Tibial artery (tissue), 4 donors: ENCODE results near the gene GALNT16.

Source experiments
- DNase-seq, 2 donors: peaks; one replicate each; pipeline ENCODE4 v3.0.0-alpha.2; 2019
- H3K27ac ChIP-seq, 2 donors: fragments of 200-600 bp; sonication (generic) in 1 of 2; 1 replicate in 1 of 2; 2 replicates in 1 of 2; pipeline ENCODE4 v1.5.1; 2018 to 2019; ENCODE audit warnings: mild to moderate bottlenecking in 1 of 2
- H3K27me3 ChIP-seq, 2 donors: fragments of 200-600 bp; sonication (generic) in 1 of 2; one replicate each; pipeline versions ENCODE4 v1.5.1 to v1.6.0; 2016 to 2019
- H3K36me3 ChIP-seq, 3 donors: fragments of 200-600 bp; sonication (generic) in 2 of 3; one replicate each; pipeline ENCODE4 v1.5.1; 2016 to 2019; ENCODE audit warnings: mild to moderate bottlenecking in 2 of 3
- H3K4me1 ChIP-seq, 4 donors: fragments of 200-600 bp; sonication (generic) in 2 of 4; 1 replicate in 3 of 4; 2 replicates in 1 of 4; pipeline ENCODE4 v1.5.1; 2016 to 2019
- H3K4me3 ChIP-seq, 2 donors: fragments of 200-600 bp; sonication (generic) in 1 of 2; 1 replicate in 1 of 2; 2 replicates in 1 of 2; pipeline ENCODE4 v1.5.1; 2018 to 2019; ENCODE audit warnings: mild to moderate bottlenecking in 2 of 2
- H3K9me3 ChIP-seq, 3 donors: fragments of 200-600 bp; sonication (generic) in 1 of 3; one replicate each; pipeline ENCODE4 v1.5.1; 2016 to 2019
- CTCF ChIP-seq, 2 experiments: fragments of 200-600 bp in 1 of 2; fragments of 450-650 bp in 1 of 2; IDR thresholded peaks; one replicate each; pipeline ENCODE4 v1.5.1; 2017 to 2019; ENCODE audit warnings: antibody characterized with exemption in 2 of 2, mild to moderate bottlenecking in 1 of 2, moderate library complexity in 1 of 2
- intact Hi-C: fragments of 100-400 bp; cut with DNase I; formaldehyde crosslinking; loops from one replicate; pipeline ENCODE4 v1.15.0; 2023; ENCODE audit warnings: low total_unique reads

Gene GALNT16

GRCh38 chr14:69291396-69291795 is 31.4 kb downstream of the GALNT16 start:
- intact Hi-C loops = no loop called here
- Histone ChIP-seq H3K4me1 (peaks cover 0 to 20% (median 11%) of the 10 kb centered on the region in 4 donors), H3K27me3 (no peaks in the 10 kb centered on the region), H3K4me3 (no peak overlapping the region), H3K36me3 (no peaks in the 10 kb centered on the region), H3K9me3 (no peaks in the 10 kb centered on the region), H3K27ac (no peak overlapping the region)
- DNase-seq = peak in 1 of 2 donors; percentile 23
- no peak for TF ChIP-seq CTCF (IDR thresholded peaks at IDR 0.05)

- H3K9me3 ChIP-seq = no peaks in the 10 kb centered on the region
- no peaks in the 10 kb centered on the region for H3K36me3 ChIP-seq
- no peaks in the 10 kb centered on the region for H3K27me3 ChIP-seq
- H3K27ac ChIP-seq = no peak overlapping the region
- peaks cover 0 to 20% (median 10%) of the 10 kb centered on the region in 4 donors for H3K4me1 ChIP-seq
- TF ChIP-seq CTCF (IDR thresholded peaks at IDR 0.05) = no peak
- DNase-seq = peak in 1 of 2 donors; percentile 50
- intact Hi-C loops = no loop called here
- no peak overlapping the region for H3K4me3 ChIP-seq
Measured at GRCh38 chr14:69291891-69292561, 32.1 kb downstream of the GALNT16 start.

GRCh38 chr14:69298131-69299071 is 38.4 kb downstream of the GALNT16 start:
- peak in 1 of 2 donors; percentile 42 for DNase-seq
- H3K4me3 ChIP-seq = no peak overlapping the region
- no peaks in the 10 kb centered on the region for H3K27me3 ChIP-seq
- peaks cover 0 to 18% (median 14%) of the 10 kb centered on the region in 4 donors for H3K4me1 ChIP-seq
- intact Hi-C loops = no loop called here
- H3K9me3 ChIP-seq = no peaks in the 10 kb centered on the region
- TF ChIP-seq CTCF (IDR thresholded peaks at IDR 0.05) = no peak
- no peaks in the 10 kb centered on the region for H3K36me3 ChIP-seq
- no peak overlapping the region for H3K27ac ChIP-seq

GRCh38 chr14:69299286-69300035 is 39.5 kb downstream of the GALNT16 start:
- Histone ChIP-seq H3K36me3 (no peaks in the 10 kb centered on the region), H3K9me3 (no peaks in the 10 kb centered on the region), H3K27ac (no peak overlapping the region), H3K27me3 (no peaks in the 10 kb centered on the region), H3K4me3 (no peak overlapping the region), H3K4me1 (peaks cover 0 to 18% (median 14%) of the 10 kb centered on the region in 4 donors)
- intact Hi-C loops = no loop called here
- no peak for TF ChIP-seq CTCF (IDR thresholded peaks at IDR 0.05)
- DNase-seq = peak in 1 of 2 donors; percentile 16

- intact Hi-C loops = no loop called here
- Histone ChIP-seq H3K27me3 (no peaks in the 10 kb centered on the region), H3K27ac (peak overlapping the region; percentile 16 to 23), H3K36me3 (no peaks in the 10 kb centered on the region), H3K9me3 (no peaks in the 10 kb centered on the region), H3K4me3 (no peak overlapping the region), H3K4me1 (peaks cover 0 to 18% (median 14%) of the 10 kb centered on the region in 4 donors)
- TF ChIP-seq CTCF (IDR thresholded peaks at IDR 0.05) = no peak
- DNase-seq = peak in 1 of 2 donors; percentile 55
Measured at GRCh38 chr14:69300601-69301221, 40.8 kb downstream of the GALNT16 start.
